ENCODE results near the gene EFEMP1.

GRCh38 chr2:55839182-55839819 lies 84.3 kb downstream of the EFEMP1 start:
- TF ChIP-seq CTCF (IDR thresholded peaks at IDR 0.05) (no peak), POLR2A (IDR thresholded peaks at IDR 0.05) (no peak)
